GM21526 (cell line): ENCODE results near the gene NEK7.
"Not testable (repeated sequence)": the region's sequence is repeated elsewhere in the genome, so short reads cannot be mapped to it uniquely, and the experiment has no call there.

Experiments
- ATAC-seq: cut with Tn5 transposase; IDR thresholded peaks from one replicate; pipeline ENCODE4 v1.9.1; 2021; ENCODE audit warnings: moderate library complexity; ENCODE audit not compliant: unreplicated experiment, low FRiP score

NEK7 gene

DNA sequence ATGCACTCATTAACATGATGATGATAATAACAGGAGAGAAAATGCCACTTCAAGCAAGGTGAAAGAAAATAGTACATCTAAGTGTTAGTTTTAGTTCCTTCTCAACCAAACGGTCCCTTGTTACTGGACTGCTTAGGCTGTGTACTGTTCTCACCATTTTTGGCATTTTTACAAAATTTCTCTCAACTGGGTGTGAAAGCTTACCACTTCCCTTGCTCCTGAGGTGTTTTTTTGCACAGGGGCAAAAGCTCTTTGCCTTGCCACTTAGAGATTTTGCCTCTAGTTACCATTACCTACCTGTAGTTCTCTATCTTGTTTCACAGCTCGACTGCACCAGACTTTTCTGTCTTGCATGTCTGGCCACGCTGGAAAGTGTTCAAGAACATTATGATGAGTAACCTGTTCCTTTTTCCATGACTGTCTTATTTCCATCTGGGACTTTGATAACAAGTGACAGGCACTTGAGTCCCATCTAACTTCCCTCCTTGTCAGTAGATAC is 10.7 kb downstream of the NEK7 start:
- peak; percentile 47 for ATAC-seq

DNA sequence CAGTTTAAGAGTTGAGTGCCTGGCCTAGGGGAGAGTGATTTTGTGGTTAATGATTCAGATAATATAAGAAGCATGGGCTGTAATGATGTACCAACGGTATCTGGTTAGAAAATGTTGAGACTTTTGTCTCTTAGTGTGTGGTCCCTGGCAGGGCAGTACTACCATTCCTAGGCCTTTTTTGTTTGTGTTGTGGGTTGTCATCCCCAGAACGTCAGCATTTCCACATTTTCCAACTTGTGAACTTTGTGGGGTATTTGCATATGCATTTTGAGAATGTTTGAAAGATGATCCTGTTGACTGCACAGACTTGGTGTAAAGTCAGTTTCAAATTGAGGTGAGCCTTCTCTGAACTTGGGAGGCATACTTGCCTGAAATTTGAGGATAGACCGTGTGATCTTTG is 11.4 kb downstream of the NEK7 start:
- ATAC-seq: no peak

DNA sequence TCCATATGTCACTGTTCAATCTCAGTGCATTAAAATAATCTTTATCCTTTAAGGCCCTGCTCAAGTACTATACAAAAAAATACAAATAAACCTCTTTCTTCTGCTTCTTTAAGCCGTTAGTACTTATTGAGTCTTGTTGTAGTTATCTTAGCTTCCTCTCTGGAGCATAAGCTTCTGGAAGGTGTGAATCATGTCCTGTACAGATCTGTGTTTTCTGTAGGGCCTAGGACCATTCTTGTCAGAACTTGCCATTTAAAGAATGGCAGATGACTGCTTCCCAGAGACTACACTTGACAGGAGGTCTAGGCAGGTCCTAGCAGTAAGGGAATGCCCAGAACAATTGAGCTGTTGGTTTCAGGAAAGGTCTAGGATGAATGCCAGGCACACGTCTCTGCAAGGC is 12.9 kb downstream of the NEK7 start:
- no peak for ATAC-seq

DNA sequence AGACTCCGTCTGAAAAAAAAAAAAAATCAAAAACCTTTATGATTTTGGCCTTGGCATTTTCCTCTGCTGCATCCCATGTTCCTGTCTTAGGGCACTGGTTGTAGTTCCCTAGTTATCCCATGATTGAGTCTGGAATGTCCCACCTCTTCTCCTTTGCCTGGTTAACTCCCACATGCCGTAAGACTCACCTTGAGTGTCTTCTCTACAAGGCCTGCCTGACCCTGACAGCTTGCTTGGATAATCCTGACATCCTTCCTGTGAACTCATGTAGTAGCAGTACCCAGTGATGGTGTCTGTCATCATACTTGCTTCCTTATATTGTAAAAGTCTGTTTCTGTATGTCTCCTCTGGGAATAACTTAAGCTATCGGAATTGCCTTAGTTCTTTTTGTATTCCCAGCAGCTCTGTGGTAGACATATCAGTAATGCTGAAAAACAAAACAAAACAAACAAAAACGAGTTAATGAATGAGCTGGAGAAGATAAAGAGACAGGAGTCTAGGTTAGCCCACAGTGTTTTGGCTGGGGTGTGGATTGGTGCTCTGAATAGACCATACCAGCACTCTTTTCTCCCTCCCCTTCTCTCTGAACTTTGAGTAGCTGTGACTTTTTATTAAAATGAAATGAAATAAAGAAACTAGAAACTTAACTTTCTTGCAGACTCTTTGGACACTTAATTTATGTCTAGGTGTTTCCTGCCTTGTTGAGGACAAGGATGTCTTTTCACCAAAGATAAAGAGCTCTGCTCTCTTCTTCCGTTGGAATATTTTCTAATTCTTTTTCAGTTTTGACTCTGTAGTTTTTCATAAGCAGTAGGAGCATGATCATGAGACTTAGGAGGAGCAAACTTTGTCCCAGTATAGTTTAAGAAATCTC is 15.1 kb downstream of the NEK7 start:
- ATAC-seq: no peak

DNA sequence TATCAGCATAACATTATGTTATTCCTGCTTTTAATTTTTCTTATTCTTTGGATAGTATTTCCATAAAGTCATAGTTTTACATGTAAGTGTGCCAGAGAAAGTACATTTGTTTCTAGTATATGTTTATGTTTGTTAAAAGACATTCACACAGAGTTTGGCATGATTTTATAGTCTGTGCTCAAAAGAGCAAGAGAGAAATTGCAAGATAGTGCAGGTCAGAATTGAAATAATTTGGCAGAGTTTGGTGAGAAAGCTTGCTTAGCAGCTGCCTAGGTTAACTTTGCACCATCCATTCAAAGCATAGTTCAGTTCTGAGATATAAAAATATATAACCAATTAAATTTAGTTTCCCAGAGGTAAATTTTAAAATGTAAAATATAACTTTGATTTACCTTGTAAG is 17.0 kb downstream of the NEK7 start:
- ATAC-seq: no peak

DNA sequence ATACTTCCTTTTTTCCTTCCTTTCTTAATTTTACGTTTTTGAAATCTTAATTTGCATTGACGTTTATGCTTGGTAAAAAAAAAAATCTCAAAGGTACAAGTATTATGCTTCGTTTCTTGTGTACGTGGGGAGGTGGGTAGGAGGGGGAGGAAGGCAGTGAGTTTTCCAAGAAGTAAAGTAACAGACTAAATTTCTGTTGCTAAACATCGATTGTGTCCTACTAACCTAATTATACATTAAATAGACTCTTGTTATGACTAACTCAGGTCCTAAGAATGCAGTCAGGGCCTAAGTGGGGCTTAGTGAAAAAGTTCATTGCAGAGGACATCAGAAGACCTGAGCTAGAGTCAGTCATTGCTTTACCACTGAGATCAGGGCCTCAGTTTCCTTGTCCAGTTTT is 17.5 kb downstream of the NEK7 start:
- peak; percentile 35 for ATAC-seq

DNA sequence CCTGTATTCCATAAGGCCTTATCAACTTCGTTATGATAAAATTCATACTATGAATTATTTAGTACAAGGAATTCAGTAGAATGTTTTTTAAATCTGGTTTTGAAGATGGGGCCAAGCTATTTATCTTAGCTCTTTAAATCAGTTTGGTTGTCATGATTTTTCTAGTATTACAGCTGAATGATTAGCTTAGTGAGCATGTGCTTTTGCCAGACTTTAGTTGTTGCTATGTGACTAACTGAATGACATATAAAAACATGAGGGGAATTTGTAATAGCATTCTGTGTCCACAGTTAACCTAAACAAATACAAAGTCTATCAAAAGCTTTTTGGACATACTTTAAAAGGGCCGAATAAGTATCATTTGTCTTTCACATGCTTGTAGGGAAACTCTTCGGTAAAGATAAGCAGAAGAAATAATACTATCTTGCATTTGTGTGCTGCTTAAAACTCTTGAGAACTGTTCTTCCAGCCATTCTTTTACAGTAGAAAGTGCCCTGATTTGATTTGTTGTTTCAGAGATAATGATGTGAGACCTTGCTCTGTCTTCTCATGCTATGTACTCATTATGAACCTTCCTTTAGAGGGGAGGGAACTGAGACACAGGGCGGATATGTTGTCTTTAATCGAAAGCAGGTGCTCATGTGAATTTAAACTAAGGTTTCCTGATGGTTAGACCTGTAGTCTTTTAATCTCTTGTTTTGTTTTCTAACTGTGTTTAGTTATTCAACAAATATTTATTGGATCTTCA is 18.8 kb downstream of the NEK7 start:
- ATAC-seq: peak; percentile 83

DNA sequence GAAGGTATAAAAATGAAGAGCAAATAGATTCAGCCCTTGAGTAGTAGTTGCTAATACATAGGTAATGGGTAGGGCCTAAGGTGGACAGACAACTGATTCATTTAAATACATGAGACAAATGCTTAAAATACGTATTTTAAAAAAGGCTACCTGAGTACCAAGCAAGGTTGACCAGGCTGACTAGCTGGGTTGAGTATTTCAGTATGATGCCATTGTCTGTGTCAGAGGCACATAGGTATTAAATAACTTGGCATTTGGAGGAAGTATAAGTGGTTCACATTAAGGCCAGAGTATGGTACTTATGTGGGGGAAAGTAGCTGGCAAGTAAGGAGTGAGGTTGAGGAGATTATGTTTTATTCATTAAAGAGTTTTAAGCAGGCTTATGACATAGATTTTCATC is 19.4 kb downstream of the NEK7 start:
- ATAC-seq: peak; percentile 17

DNA sequence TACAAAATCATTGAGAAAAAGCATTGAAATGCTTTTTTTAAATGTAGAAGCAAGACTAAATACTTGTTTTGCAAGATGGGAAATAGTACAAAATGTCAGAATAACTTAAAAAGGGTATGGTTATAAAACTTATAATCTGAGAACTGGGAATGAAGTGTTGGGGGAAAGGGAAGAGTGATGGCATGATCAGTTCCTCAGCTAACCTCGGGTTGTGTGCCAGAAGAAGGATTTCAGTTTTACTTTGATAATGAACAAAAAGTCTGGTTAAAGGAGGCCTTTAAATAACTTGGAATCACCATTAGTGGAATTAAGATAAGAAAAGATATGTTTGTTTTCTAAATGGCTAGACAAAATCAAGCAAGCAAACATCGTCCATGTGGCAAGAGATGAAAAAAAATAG is 20.7 kb downstream of the NEK7 start:
- no peak for ATAC-seq

DNA sequence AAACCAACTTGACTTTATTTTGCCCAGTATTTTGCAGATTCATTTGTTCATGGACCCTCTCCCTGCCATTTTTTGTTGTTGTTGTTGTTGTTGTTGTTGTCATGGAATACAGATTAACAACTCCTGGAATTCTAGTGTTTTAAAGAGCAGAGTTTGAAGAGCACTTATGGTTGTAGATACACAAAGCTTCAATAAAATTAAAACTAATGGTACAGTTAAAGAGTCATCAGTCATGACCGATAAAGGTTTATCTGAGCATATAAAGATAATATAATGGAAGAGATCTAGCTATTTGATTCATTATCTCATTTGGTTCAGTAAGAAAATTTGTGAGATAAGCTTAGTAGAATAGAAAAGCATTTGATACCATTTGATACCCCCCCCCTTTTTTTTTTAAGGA is 21.8 kb downstream of the NEK7 start:
- no peak for ATAC-seq

DNA sequence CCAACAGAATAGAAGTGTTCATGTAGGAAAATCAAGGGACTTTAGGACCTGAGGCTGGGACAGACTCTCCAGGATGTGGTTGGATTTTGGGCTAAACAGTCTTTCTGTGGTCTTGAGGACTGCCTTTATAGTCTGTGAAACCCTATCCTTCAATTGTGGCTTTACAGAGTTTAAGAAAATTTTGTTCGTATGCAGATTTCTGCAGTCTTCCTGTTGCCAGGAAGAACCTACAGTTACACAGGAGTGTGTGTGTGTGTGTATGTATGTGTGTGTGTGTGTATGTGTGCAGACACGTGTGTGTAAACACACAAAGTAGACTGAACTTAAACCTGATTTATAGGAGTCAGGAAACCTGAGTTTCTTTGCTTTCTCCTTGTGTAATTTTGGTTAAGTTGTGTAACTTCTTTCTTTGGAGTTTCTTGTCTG is 22.8 kb downstream of the NEK7 start:
- no peak for ATAC-seq

DNA sequence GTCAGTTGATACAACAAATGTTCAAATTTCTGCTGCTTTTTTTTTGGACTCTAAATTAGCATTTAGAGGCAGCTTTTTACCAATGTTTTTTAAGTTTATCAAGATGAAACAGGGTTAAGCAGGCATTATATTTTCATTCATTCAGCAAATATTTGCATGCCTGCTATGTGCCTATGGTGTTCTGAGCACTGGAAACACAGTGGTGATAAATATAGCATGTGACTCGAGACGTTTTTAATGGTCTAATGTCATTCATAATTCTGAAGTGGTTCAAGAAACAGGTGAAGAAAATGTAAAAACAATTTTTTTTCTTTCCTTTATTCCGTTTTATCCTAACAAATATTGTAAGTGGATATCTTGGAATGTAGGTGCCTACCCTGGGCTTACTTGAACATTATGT is 26.8 kb downstream of the NEK7 start:
- ATAC-seq: no peak

DNA sequence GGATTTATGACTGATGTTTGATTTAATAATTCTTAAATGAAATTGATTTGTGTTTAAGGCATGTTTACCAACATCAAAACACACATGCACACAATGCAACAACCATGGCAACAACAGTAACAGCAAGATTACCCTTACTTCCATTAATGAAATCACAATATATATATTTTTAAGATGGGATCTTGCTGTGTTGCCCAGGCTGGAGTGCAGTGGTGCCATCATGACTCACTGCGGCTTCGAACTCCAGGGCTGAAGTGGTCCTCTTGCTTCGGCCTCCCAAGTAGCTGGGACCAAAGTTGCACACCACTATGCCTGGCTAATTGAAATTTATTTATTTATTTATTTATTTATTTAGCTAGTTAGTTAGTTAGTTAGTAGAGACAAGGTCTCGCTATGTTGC is 27.7 kb downstream of the NEK7 start:
- ATAC-seq: no peak

DNA sequence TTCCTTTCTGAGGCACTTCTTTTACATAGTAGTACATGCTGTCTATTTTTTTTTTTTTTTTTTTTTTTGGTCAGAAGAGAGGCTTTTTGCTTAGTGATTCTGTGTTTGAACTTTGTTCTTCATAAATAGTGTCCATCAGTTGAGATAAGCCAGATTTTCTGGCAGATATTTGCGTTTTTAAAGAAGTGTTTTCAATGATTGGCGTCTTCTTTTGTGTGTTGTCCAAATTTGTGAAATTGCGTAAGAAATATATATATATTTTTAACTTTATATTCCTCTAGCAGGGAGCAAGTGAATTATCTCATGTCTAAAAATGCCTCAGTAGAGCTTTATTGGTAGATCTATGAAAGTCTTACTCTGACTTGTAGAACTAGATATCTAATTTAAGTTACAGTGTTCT is 28.3 kb downstream of the NEK7 start:
- no peak for ATAC-seq

DNA sequence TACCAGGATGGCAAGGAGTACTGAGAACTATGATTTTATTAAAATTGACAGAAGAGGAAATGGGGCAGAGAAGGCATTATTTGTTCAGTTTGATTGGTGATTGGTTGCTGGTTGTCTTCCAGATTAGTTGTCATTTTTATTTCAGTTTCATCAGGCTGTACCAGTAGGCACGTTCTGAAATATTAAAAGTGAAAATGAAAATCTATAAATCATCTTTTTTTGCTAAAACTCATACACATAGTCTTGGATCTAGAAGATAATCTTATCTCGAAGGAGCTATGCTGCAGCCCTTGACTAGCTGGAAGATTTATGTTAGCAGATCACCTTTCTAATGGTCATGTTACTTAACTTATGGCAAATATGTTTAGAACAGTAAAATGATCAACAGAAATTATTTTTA is 29.0 kb downstream of the NEK7 start:
- peak; percentile 54 for ATAC-seq

DNA sequence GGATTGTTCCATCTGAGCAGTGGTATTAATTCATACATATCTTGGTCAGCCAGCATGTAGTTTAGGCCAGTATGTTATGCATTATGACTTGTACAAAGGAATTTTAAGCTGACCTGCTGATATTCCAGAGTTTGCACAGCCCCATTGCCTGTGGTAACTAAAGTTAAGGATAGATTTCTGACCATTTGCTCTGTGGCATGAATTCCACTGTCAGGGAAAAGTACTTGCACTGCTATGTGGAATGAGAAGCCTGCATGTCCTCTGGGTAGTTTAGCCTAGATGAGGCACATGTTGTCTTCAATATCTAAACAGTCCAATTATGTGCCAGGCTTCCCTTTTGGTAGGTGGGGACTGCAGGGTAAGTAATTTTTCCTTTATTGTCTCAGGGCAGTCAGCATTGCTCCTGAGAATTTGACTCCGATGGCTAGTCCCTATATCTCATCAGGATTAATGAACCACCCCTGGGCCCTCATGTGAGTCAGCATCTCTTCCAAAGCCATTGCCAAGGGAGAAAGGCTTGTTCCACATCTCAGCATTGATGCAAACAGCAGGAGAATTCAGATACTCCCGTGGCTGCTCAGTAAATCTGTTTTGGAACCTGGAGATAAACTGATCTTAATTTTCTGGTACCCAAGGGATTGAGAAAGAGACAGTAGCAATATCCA is 30.2 kb downstream of the NEK7 start:
- no peak for ATAC-seq

DNA sequence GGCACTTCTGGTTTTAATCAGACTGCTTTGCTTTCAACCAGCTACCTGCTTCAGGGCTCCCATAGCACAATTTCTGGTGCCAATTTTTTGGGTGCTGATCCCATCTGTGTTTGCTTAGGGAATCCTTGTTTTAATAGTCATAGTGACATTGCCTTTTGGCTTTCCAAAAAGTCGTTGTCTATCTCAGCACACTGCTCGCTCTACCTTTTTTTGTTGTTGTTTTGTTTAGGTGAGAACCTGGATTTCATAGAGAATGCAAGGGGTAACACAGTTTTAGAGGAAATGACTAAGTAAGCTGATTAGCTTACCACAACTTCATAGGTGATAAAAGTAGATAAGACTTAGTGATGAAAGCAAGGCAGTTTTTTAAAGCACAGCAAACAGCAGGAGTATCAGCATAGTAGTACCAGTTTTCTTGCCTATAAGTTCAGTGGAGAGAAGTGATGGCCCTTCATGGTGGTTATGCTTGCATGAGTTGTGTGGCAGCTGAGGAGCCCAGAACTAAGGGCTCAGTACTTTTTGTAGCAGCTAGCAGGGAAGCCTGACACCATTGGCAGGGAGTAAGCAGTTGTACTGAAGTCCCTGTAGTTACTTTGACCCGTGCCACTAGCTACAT is 31.3 kb downstream of the NEK7 start:
- no peak for ATAC-seq

DNA sequence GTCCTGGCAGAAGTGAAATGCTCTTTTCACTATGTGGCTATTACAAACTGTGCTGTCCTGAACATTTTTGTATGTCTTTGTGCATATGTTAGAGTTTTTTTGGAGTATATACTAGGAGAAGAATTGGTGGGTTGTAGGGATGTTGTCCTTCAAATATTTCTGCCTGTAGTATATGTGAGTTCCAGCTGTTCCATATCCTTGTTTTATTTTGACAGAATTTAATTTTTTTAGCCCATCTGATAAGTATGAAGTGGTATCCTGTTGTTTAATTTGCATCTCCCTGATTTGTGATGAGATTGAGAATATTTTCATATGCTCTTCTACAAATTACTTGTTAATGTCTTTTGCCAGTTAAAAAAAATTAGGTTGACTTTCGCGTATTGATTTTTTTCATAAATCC is 34.3 kb downstream of the NEK7 start:
- no peak for ATAC-seq

DNA sequence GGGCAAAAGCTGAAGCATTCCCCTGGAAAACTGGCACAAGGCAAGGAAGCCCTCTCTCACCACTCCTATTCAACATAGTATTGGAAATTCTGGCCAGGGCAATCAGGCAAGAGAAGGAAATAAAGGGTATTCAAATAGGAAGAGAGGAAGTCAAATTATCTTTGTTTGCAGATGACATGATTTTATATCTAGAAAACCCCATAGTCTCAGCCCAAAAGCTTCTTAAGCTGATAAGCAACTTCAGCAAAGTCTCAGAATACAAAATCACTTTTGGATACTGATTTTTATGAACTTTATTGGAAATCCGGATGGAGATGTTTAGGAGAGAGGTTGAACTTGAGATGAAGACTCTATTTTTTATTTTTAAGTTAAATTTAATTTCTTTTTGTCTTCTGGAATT is 37.1 kb downstream of the NEK7 start:
- not testable (repeated sequence) for ATAC-seq

DNA sequence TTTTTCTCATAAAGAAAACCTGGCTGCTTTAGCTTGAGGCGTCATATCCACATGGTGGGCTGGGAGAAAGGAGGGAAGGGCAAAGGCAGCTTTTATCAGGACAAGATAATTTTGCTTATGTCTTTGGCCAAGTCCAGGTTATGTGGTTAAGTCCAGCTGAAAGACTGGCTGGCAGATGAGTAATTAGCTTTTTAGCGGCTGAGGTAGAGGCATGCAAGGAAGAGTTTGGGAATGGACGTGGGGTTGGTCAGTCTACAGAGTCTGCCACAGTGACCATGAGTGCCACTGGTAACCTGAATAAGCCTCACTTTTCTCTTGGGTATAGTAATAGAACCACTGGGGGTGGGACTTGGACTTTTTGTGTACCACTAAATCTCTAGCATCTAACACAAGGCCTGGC is 39.8 kb downstream of the NEK7 start:
- no peak for ATAC-seq

DNA sequence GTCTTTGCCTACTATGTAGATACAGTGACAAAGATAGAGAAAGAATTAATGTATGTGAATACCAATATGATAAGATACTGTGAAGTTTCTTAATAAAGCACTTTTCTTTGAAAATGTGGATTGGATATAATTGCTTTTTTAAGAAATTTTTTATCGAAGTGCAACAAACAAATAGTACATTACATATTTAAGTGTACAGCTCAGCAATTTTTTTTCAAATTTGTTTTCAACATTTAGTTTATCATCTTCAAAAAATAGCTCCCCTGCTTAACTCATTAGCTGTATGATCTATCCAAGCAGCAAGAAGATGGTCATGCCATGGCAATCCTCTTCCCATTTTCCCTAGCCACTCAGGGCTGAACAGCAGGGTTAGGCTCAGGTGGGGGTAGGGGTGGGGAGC is 40.5 kb downstream of the NEK7 start:
- ATAC-seq: no peak
